Measurements from ENCODE around the gene SALL3. TPM values are rescaled to one million over a fixed set of nuclear protein-coding genes. Genes with fewer than 3 reads are reported as not detected.

Gene SALL3
- total and polyA plus RNA-seq, 2 of the 13 experiments (the other 11 are each of a cell fraction or from before 2014, with no cell fraction given), result not detected

- H2AFZ ChIP-seq (ENCODE audit: low read length), result no peak overlapping the region
- no peak for FAIRE-seq
- intact Hi-C loops (cut with micrococcal nuclease; ENCODE audit: unreplicated experiment), result no loop called here
- no peak overlapping the region for H3K4me2 ChIP-seq (ENCODE audit: low read depth, low read length)
- BruUV-seq (replicated peaks), result no TSS peak
- in situ Hi-C loops (cut with HindIII; ENCODE audit: extremely low pct_ligation_motif_present, low pct_unique_long_range_greater_than_20kb), result no loop called here
- peaks cover 1 to 43% of the 10 kb centered on the region in 2 experiments; a peak in 4 of 5 replicates for H3K27me3 ChIP-seq (ENCODE audit: control insufficient read depth in 1 of 2, insufficient read depth in 2 of 2, low read length in 2 of 2)
- CTCF ChIA-PET (ENCODE audit: low intra/inter-chr PET ratio, low total read pairs), result no interaction called here
- H3K4me3 ChIP-seq (replicated peaks in 1 of 3; ENCODE audit: insufficient read depth in 1 of 3, low read depth in 2 of 3, low read length in 3 of 3), result no peak overlapping the region
- H3K79me2 ChIP-seq (ENCODE audit: insufficient read depth, low read length), result no peaks in the 10 kb centered on the region
- H4K20me1 ChIP-seq (ENCODE audit: insufficient read depth, low read length), result no peaks in the 10 kb centered on the region
- H3K36me3 ChIP-seq (replicated peaks in 1 of 2; ENCODE audit: control insufficient read depth in 1 of 2, insufficient read depth in 2 of 2, low read length in 2 of 2), result no peaks in the 10 kb centered on the region
- no peaks in the 10 kb centered on the region for H3K9me3 ChIP-seq (ENCODE audit: low read length)
- H3K27ac ChIP-seq (ENCODE audit: extremely low read length, insufficient read depth, low read length), result no peak overlapping the region
- no peak for DNase-seq (ENCODE audit: low spot score)
- POLR2A ChIA-PET, result no interaction called here
- no peak overlapping the region for H3K9ac ChIP-seq (ENCODE audit: insufficient read depth, low read depth, low read length)
- no peak for ATAC-seq
- no peaks in the 10 kb centered on the region for H3K4me1 ChIP-seq (ENCODE audit: insufficient read depth, low read length)
- TF ChIP-seq PITX1 (CRISPR knock-in tag; IDR thresholded peaks at IDR 0.05) (no peak), HNRNPLL (IDR thresholded peaks at IDR 0.05; ENCODE audit: low read depth, low read length, poor library complexity, severe bottlenecking) (no peak), PHF21A (CRISPR knock-in tag; IDR thresholded peaks at IDR 0.05) (no peak), MXD4 (CRISPR knock-in tag; IDR thresholded peaks at IDR 0.05) (no peak), ISX (CRISPR knock-in tag; conservative IDR thresholded peaks at IDR 0.05) (no peak), HES4 (CRISPR knock-in tag; IDR thresholded peaks at IDR 0.05; ENCODE audit: borderline replicate concordance) (no peak), ZNF589 (CRISPR knock-in tag; conservative IDR thresholded peaks at IDR 0.05) (no peak), UBTF (CRISPR knock-in tag; IDR thresholded peaks at IDR 0.05) (no peak), HMGXB3 (CRISPR knock-in tag; IDR thresholded peaks at IDR 0.05; ENCODE audit: borderline replicate concordance) (no peak), ZNF549 (CRISPR knock-in tag; IDR thresholded peaks at IDR 0.05) (no peak)
- 41% methylated on average over 21 of the region's 31 CpGs for WGBS (ENCODE audit: low lambda C conversion rate)
Observed at GRCh38 chr18:78972930-78973331, 6.7 kb upstream of the SALL3 start.
